ENCODE results near the gene ROBO4. TPM values are rescaled to one million over a fixed set of nuclear protein-coding genes. Genes with fewer than 3 reads are reported as not detected.

The ROBO4 gene
- total and polyA plus RNA-seq, 2 donors (not counting 1 experiment from before 2014, with no cell fraction given) = not detected

DNA sequence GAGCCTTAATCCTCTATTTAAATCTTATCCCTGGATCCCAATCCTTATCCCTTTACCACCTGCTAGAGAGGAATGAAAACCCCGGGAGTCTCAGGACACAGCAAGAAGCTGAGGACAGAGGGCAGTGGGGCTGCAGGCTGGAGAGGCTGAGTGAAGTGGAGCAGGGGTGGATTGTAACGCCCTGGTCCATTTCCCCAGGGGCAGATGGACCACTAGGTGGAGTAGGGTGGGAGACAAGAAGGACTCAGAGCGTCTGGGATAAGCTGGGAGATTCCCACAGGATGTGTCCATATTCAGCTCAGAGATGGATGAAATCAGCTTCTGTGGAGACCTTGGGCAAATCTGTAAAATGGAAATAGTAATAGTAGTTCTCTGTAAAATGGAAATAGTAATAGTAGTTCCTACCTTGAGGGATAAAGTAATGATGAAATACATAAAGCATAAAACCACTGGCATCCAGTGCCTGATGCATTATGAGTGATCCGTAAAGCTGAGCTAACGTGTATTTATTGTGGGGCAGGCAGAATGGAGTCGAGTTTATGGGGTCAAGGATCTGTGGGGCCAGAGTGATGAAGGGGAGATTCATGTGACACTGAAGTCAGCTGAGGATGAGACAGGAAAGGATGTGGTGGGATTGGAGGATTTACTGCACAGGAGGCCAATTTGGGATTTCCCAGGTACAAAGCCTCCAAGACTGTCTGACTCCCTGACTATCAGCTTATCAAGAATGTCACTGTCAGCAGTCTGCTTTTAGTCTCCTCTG is 1.9 kb upstream of the ROBO4 start:
- H3K27me3 ChIP-seq (replicated peaks in 1 of 4; ENCODE audit: control extremely low read depth in 1 of 4, control insufficient read depth in 3 of 4, insufficient read depth in 4 of 4, low read length in 3 of 4) = peaks cover 0 to 3% (median 0%) of the 10 kb centered on the region in 4 experiments
- WGBS (ENCODE audit: insufficient coverage) = 84% methylated on average over 6 of the region's 6 CpGs
- H4K20me1 ChIP-seq (ENCODE audit: control insufficient read depth, insufficient read depth, low read length, poor library complexity, severe bottlenecking) = no peaks in the 10 kb centered on the region
- intact Hi-C loops (cut with micrococcal nuclease) = no loop called here
- H3K9ac ChIP-seq (ENCODE audit: low read length) = no peak overlapping the region
- Mint-ChIP-seq H3K9me3 (ENCODE audit: insufficient read depth) (no peaks in the 10 kb centered on the region), H3K27ac (no peak overlapping the region), H3K27me3 (peaks cover 47% of the 10 kb centered on the region), H3K4me3 (no peak overlapping the region), H3K4me1 (no peaks in the 10 kb centered on the region)
- TF ChIP-seq, protein P1, sequence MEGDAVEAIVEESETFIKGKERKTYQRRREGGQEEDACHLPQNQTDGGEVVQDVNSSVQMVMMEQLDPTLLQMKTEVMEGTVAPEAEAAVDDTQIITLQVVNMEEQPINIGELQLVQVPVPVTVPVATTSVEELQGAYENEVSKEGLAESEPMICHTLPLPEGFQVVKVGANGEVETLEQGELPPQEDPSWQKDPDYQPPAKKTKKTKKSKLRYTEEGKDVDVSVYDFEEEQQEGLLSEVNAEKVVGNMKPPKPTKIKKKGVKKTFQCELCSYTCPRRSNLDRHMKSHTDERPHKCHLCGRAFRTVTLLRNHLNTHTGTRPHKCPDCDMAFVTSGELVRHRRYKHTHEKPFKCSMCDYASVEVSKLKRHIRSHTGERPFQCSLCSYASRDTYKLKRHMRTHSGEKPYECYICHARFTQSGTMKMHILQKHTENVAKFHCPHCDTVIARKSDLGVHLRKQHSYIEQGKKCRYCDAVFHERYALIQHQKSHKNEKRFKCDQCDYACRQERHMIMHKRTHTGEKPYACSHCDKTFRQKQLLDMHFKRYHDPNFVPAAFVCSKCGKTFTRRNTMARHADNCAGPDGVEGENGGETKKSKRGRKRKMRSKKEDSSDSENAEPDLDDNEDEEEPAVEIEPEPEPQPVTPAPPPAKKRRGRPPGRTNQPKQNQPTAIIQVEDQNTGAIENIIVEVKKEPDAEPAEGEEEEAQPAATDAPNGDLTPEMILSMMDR (IDR thresholded peaks at IDR 0.05) = no peak
- no peak overlapping the region for H3K27ac ChIP-seq (ENCODE audit: low read length in 2 of 2)
- H3K4me2 ChIP-seq (replicated peaks; ENCODE audit: low read depth, low read length, poor library complexity, severe bottlenecking) = no peak overlapping the region
- H2AFZ ChIP-seq (ENCODE audit: insufficient read depth, low read depth, low read length, poor library complexity, severe bottlenecking) = no peak overlapping the region
- H3K9me3 ChIP-seq (ENCODE audit: control extremely low read depth in 1 of 3, control insufficient read depth in 2 of 3, insufficient read depth in 1 of 3, low read length in 2 of 3) = no peaks in the 10 kb centered on the region
- H3K36me3 ChIP-seq (replicated peaks in 1 of 2; ENCODE audit: control extremely low read depth in 1 of 2, control insufficient read depth in 1 of 2, extremely low read depth in 1 of 2, insufficient read depth in 2 of 2, low read length in 1 of 2) = no peaks in the 10 kb centered on the region
- DNase-seq (no peak), ATAC-seq (ENCODE audit: low read depth) (no peak)
- H3K4me1 ChIP-seq (ENCODE audit: control insufficient read depth in 2 of 2, insufficient read depth in 2 of 2, low read length in 2 of 2) = no peaks in the 10 kb centered on the region
- POLR2A ChIA-PET = no interaction called here
- CTCF ChIA-PET = interaction anchor here (1.1 kb wide), 1 partner anchor 42 kb away, joined by 3 read pairs; no protein-coding TSS in a partner anchor
- no peaks in the 10 kb centered on the region for H3K79me2 ChIP-seq (ENCODE audit: control insufficient read depth, insufficient read depth, low read length)
- no peak overlapping the region for H3K4me3 ChIP-seq (ENCODE audit: control extremely low read depth in 1 of 5, extremely low read depth in 1 of 5, insufficient read depth in 1 of 5, low read depth in 2 of 5, low read length in 4 of 5)

DNA sequence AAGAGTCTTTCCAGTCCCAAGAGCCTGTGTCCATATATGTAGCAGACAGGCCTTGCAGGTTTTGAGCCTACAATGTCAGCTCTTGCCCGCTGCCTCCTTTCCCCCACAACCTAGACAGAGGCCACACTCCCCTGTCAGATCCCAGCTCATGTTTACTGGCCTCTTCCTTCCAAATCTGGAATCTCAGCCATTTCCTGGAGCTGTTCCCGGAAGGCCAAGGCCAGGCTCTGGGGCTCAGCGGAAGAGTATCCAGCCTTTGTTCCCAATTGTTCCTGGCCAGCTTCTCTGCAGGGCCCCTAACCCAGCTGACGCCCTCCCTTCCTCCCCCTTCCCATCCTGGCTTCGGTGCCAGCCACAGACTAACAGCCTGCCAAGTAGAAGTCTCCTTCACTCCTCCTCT is 1.0 kb upstream of the ROBO4 start:
- no peak for ATAC-seq (ENCODE audit: low read depth)
- Histone ChIP-seq H3K4me1 (ENCODE audit: control insufficient read depth in 2 of 2, insufficient read depth in 2 of 2, low read length in 2 of 2) (no peaks in the 10 kb centered on the region), H3K27ac (ENCODE audit: low read length in 2 of 2) (no peak overlapping the region), H4K20me1 (ENCODE audit: control insufficient read depth, insufficient read depth, low read length, poor library complexity, severe bottlenecking) (no peaks in the 10 kb centered on the region), H3K36me3 (replicated peaks in 1 of 2; ENCODE audit: control extremely low read depth in 1 of 2, control insufficient read depth in 1 of 2, extremely low read depth in 1 of 2, insufficient read depth in 2 of 2, low read length in 1 of 2) (no peaks in the 10 kb centered on the region), H3K27me3 (replicated peaks in 1 of 4; ENCODE audit: control extremely low read depth in 1 of 4, control insufficient read depth in 3 of 4, insufficient read depth in 4 of 4, low read length in 3 of 4) (peaks cover 0 to 3% (median 0%) of the 10 kb centered on the region in 4 experiments), H2AFZ (ENCODE audit: insufficient read depth, low read depth, low read length, poor library complexity, severe bottlenecking) (no peak overlapping the region), H3K4me2 (replicated peaks; ENCODE audit: low read depth, low read length, poor library complexity, severe bottlenecking) (no peak overlapping the region), H3K9me3 (ENCODE audit: control extremely low read depth in 1 of 3, control insufficient read depth in 2 of 3, insufficient read depth in 1 of 3, low read length in 2 of 3) (no peaks in the 10 kb centered on the region), H3K9ac (ENCODE audit: low read length) (no peak overlapping the region), H3K4me3 (ENCODE audit: control extremely low read depth in 1 of 5, extremely low read depth in 1 of 5, insufficient read depth in 1 of 5, low read depth in 2 of 5, low read length in 4 of 5) (no peak overlapping the region), H3K79me2 (ENCODE audit: control insufficient read depth, insufficient read depth, low read length) (no peaks in the 10 kb centered on the region)
- intact Hi-C loops (cut with micrococcal nuclease) = no loop called here
- DNase-seq = no peak
- WGBS (ENCODE audit: insufficient coverage) = 83% methylated on average over 5 of the region's 5 CpGs
- no peak overlapping the region for H3K4me3 Mint-ChIP-seq
- no peak for TF ChIP-seq EZH2 (IDR thresholded peaks at IDR 0.05; ENCODE audit: borderline replicate concordance, insufficient read depth, low read depth, low read length, poor library complexity, severe bottlenecking)
- TF ChIP-seq, protein P1 (IDR thresholded peaks at IDR 0.05) = no peak
- POLR2A ChIA-PET = no interaction called here
- H3K4me1 Mint-ChIP-seq = no peaks in the 10 kb centered on the region
- H3K9me3 Mint-ChIP-seq (ENCODE audit: insufficient read depth) = no peaks in the 10 kb centered on the region
- H3K27me3 Mint-ChIP-seq = peaks cover 46% of the 10 kb centered on the region
- no peak overlapping the region for H3K27ac Mint-ChIP-seq
- CTCF ChIA-PET = interaction anchor here (1.1 kb wide), 1 partner anchor 42 kb away, joined by 3 read pairs; no protein-coding TSS in a partner anchor
